Measurements from ENCODE around the gene UMAD1. TPM values are rescaled to one million over a fixed set of nuclear protein-coding genes. Genes with fewer than 3 reads are reported as not detected.

The UMAD1 gene
- total RNA-seq, 1 donor, result 24.9 TPM

DNA sequence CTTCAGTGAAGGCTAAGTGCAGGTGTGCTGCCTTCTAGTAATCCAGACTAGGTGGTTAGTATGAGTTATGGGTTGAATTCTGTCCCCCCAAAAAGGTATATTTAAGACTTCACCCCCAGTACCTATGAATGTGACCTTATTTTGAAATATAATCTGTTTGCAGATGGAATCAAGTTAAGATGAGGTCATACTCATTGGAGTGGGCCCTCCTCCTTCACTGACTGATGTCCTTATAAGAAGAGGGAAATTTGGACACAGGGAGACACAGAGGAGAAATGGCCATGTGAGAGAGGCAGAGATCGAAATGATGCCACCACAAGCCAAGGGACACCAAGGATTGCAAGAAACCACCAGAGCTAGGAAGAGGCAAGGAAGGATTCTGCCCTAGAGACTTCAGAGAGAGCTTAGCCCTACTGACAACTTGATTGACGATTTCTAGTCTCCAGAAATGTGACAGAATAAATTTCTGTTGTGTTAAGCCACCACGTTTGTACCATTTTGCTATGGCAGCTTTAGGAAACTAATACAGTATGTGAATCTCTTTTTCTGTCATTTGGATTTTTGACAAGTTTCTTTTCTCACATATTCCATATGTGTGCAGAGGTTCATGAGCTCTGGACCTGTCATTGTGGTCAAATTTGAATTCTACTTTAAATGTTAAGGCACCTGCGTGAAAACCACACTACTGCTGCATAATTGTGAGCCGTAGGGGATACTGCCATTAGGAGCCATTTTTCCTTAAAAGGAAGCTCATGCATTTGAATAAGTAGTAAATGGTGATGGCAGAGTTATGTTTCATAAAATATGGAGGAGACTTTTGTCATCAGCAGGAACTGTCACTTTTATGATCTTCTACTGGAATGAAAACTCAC, 80.4 kb downstream of the UMAD1 start:
- no peak for DNase-seq (ENCODE audit: low read depth)
- TF ChIP-seq CTCF (IDR thresholded peaks at IDR 0.05; ENCODE audit: insufficient read depth, low read length), result no peak
- H3K4me3 ChIP-seq (ENCODE audit: low read depth, low read length), result no peak overlapping the region

GRCh38 chr7:7731732-7732131, 91.2 kb downstream of the UMAD1 start:
- no peak overlapping the region for H3K4me3 ChIP-seq (ENCODE audit: low read depth, low read length)
- no peak for DNase-seq (ENCODE audit: low read depth)
- no peak for TF ChIP-seq CTCF (IDR thresholded peaks at IDR 0.05; ENCODE audit: insufficient read depth, low read length)

DNA sequence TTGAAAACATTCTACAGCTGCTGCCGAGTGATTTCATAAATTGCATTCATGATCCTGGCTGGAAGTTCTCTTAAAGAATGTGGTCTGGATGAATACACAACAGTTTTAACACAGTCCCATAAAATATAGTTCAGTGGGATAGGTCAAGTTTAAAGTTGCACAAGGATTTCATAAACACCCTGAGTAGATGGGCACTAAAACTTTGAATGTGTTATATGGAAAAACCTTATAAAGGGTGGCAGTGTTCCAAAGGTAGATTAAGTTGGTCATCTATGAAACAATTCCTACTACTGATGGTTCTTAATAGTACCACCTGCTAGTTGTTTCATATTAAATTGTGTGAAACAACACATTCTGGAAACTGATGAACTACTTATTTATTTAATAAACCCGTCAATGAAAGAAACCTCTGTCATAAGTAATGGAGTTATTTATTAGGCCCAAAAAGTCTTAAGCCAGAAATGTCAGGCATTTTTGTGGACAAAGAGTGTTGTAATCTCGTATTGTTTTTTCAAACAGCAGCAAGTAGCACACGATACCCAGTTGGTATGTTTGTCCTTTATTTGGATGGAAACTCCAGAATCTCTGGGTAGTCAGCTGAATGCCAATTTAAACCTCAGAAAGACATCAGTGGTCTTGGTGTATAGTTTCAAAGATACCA, 92.2 kb downstream of the UMAD1 start:
- no peak for TF ChIP-seq CTCF (IDR thresholded peaks at IDR 0.05; ENCODE audit: insufficient read depth, low read length)

DNA sequence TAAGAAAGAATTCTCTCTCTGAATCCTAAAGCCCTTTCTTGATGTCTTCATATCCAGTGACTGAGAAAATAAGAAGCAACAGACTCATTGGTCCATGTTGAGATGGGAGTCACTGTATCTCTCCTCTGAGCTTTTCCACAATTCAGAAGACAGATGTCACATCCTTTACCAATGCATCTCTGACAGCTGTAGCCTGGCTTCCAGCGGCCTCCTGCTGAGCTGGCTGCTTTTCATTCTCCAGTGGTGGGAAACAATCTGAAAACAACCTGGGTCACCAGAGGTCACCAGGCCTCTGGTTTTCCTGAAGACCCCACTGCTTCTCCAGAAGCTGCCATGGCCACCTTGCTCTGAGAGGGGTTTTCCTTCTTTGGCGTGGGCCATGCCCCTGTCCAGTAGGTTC, 96.1 kb downstream of the UMAD1 start:
- no peak for DNase-seq (ENCODE audit: low read depth)
- no peak for TF ChIP-seq CTCF (IDR thresholded peaks at IDR 0.05; ENCODE audit: insufficient read depth, low read length)
- H3K4me3 ChIP-seq (ENCODE audit: low read depth, low read length), result no peak overlapping the region

More for the DNA sequence above, 92.2 kb downstream of the UMAD1 start:
- no peak overlapping the region for H3K4me3 ChIP-seq (ENCODE audit: low read depth, low read length)
- DNase-seq (ENCODE audit: low read depth), result peak; percentile 61

DNA sequence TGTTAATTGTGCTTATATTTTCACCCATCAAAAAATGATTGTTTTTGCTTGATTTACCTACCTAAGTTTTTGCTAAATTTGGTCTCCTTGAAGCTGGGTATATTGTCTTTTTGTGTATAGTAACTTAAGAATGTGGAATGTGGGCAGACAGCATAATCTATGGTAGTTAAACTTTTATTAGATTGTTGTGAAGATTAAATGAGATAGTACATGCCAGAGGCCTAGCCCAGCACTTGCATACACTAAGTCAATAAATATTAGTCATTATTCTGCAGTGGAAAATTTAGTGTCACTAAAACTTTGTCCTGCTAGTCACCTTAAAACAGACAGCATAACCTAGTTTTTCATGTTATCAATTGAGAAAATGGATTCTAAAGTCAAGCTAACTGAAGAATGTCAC, 97.1 kb downstream of the UMAD1 start:
- DNase-seq (ENCODE audit: low read depth), result no peak
- H3K4me3 ChIP-seq (ENCODE audit: low read depth, low read length), result no peak overlapping the region
- no peak for TF ChIP-seq CTCF (IDR thresholded peaks at IDR 0.05; ENCODE audit: insufficient read depth, low read length)

DNA sequence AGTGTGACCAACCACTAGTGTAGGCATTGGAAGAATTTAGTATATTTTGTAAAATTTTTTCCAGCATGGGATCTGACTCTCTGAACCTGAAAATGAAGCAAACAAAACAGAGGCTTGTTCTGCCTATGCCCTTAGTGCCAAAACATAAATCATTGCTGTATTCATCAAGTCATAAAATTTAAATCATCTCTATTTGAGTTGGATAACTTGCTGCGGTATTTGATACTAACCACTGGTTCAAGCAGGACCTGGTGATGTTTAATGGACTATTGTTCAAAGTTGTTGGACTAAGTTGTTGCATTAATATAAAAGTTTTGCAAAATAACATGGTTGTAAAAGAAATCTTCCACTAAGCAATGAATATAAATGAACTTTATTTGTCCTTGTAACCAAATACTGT, 97.6 kb downstream of the UMAD1 start:
- DNase-seq (ENCODE audit: low read depth), result no peak
- TF ChIP-seq CTCF (IDR thresholded peaks at IDR 0.05; ENCODE audit: insufficient read depth, low read length), result no peak
- H3K4me3 ChIP-seq (ENCODE audit: low read depth, low read length), result no peak overlapping the region
